Neuron (in vitro differentiated cells): Measurements from ENCODE around the gene NRP2.

Experiments
- H2AFZ ChIP-seq: one replicate; pipeline ENCODE4 v1.6.1; 2013; ENCODE audit warnings: low read depth, mild to moderate bottlenecking, inconsistent platforms, low read length, moderate library complexity
- H3K27me3 ChIP-seq: one replicate; pipeline ENCODE4 v1.6.1; 2013; ENCODE audit warnings: low read length; ENCODE audit not compliant: insufficient read depth
- H3K36me3 ChIP-seq: one replicate; pipeline ENCODE4 v1.6.1; 2013; ENCODE audit warnings: low read length; ENCODE audit not compliant: insufficient read depth
- H3K4me1 ChIP-seq: one replicate; pipeline ENCODE4 v1.6.1; 2013; ENCODE audit warnings: low read length; ENCODE audit not compliant: insufficient read depth
- H3K4me3 ChIP-seq: 2 replicates; pipeline ENCODE4 v1.5.1; 2013; ENCODE audit warnings: mild to moderate bottlenecking, low read length, moderate library complexity
- H3K9me3 ChIP-seq: one replicate; pipeline ENCODE4 v1.6.1; 2013; ENCODE audit warnings: low read length

Gene NRP2

GRCh38 chr2:205766779-205767359 lies 84.6 kb downstream of the NRP2 start:
- Histone ChIP-seq H3K27me3 (no peaks in the 10 kb centered on the region), H3K4me1 (peaks cover 16% of the 10 kb centered on the region), H3K36me3 (peaks cover 10% of the 10 kb centered on the region), H3K4me3 (no peak overlapping the region), H2AFZ (no peak overlapping the region), H3K9me3 (no peaks in the 10 kb centered on the region)

DNA sequence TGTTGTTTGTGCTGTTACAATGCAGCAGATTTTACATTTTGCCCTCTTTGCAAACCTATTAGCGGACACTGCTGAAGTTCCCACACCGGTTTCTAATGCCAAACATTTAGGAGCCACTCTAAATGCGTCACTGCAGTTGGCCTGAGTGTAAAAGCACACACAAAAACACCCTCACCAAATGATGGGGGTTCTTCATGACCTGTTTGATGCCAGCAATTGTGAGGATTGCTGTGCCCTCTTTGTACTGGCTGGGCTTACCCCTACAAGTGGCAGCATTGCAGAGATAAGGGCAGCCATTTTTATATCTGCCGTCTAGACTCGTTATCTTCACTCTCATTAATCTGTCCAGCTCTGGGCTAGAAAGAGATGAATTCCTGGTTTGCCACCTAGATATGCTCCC lies 85.3 kb downstream of the NRP2 start:
- Histone ChIP-seq H3K27me3 (no peaks in the 10 kb centered on the region), H2AFZ (no peak overlapping the region), H3K4me3 (no peak overlapping the region), H3K4me1 (peaks cover 16% of the 10 kb centered on the region), H3K9me3 (no peaks in the 10 kb centered on the region), H3K36me3 (peaks cover 10% of the 10 kb centered on the region)

DNA sequence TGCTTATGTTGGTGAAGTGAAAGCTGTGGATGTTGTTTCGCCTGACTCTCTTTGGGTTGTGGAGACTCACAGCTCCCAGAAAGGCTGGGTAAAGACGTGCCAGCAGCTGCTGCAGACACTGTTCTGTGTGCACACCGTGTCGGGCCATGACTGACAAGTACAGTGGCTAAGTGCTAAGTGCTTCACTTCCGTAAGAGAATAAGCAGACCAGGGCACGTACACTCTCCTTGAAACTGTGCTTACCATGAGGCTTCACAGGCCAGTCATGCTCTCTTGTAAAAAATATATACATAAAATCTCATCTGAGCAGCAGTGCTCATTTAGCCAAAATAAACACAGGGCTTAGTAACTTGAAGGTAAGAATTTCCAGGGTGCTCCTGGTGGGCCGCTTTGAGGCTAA lies 86.0 kb downstream of the NRP2 start:
- Histone ChIP-seq H3K4me1 (peaks cover 16% of the 10 kb centered on the region), H2AFZ (no peak overlapping the region), H3K9me3 (no peaks in the 10 kb centered on the region), H3K4me3 (no peak overlapping the region), H3K27me3 (no peaks in the 10 kb centered on the region), H3K36me3 (peaks cover 10% of the 10 kb centered on the region)

- Histone ChIP-seq H3K4me3 (no peak overlapping the region), H3K4me1 (peaks cover 15% of the 10 kb centered on the region), H3K9me3 (no peaks in the 10 kb centered on the region), H2AFZ (no peak overlapping the region), H3K27me3 (no peaks in the 10 kb centered on the region), H3K36me3 (peaks cover 10% of the 10 kb centered on the region)
Observed at GRCh38 chr2:205768815-205769494, 86.7 kb downstream of the NRP2 start.

GRCh38 chr2:205769495-205769850 lies 87.2 kb downstream of the NRP2 start:
- H2AFZ ChIP-seq: no peak overlapping the region
- peaks cover 10% of the 10 kb centered on the region for H3K36me3 ChIP-seq
- peaks cover 15% of the 10 kb centered on the region for H3K4me1 ChIP-seq
- no peaks in the 10 kb centered on the region for H3K9me3 ChIP-seq
- H3K4me3 ChIP-seq: no peak overlapping the region
- H3K27me3 ChIP-seq: no peaks in the 10 kb centered on the region

DNA sequence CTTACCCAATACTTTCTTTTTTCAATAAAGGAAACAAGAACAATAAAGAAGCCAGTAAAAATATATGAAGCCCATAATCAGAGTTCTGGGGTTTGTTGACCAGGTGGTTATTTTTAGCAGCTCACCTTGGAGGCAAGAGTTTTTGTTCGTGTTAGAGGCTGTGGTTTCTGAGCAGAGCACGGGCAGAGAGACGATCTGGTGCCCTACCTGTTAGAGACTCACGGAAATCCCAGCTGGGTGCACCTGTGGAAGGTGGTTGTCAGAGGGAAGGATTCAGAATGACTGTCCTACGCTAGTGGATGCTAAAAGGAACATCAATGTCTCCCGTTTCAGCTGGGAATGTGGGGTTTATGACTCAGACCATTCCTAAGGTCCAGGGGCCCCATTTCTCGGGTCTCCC lies 87.6 kb downstream of the NRP2 start:
- Histone ChIP-seq H3K4me1 (peaks cover 16% of the 10 kb centered on the region), H3K27me3 (no peaks in the 10 kb centered on the region), H3K9me3 (no peaks in the 10 kb centered on the region), H2AFZ (no peak overlapping the region), H3K36me3 (peaks cover 10% of the 10 kb centered on the region), H3K4me3 (no peak overlapping the region)

GRCh38 chr2:205770577-205770976 lies 88.3 kb downstream of the NRP2 start:
- H2AFZ ChIP-seq: no peak overlapping the region
- no peaks in the 10 kb centered on the region for H3K9me3 ChIP-seq
- H3K4me3 ChIP-seq: no peak overlapping the region
- no peaks in the 10 kb centered on the region for H3K27me3 ChIP-seq
- peaks cover 23% of the 10 kb centered on the region for H3K4me1 ChIP-seq
- peaks cover 10% of the 10 kb centered on the region for H3K36me3 ChIP-seq

DNA sequence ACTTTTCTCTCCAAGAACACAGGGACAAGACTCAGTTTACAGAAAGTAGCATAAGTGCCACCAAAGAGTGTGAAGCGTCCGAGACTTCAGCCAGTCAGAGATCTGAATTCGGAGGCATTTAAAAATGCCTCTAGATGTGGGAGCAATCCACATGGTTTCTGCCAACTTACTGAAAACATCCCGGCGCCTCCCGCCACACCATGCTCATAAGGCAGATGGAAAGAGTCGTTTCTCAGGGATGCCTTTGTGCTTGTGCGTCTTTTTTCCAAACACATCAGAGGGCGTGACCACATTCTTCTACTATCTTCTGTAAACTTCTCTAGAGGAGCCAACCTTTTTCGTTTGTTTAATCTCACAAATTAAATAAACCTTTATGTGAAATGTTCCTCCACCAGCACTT lies 88.7 kb downstream of the NRP2 start:
- no peak overlapping the region for H3K4me3 ChIP-seq
- peaks cover 10% of the 10 kb centered on the region for H3K36me3 ChIP-seq
- no peaks in the 10 kb centered on the region for H3K9me3 ChIP-seq
- H3K27me3 ChIP-seq: no peaks in the 10 kb centered on the region
- H3K4me1 ChIP-seq: peaks cover 24% of the 10 kb centered on the region
- H2AFZ ChIP-seq: no peak overlapping the region

DNA sequence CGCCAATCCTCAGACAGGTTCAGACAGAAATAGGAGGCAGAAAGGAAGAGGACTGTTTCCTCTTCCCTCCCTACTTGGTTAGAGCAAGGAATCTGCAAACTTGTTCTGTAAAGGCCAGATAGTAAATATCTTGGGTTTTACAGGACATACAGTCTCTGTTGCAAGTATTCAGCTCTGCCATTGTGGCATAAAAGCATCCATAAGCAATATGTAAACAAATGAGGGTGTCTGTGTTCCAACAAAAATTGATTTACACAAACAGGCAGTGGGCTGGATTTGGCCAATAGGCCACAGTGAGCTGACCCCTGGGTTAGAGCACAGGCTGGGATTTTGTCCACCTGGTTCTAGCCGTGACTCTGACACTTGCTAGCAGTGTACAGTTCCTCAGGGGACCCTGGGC lies 89.4 kb downstream of the NRP2 start:
- H3K4me1 ChIP-seq: peaks cover 24% of the 10 kb centered on the region
- no peaks in the 10 kb centered on the region for H3K27me3 ChIP-seq
- no peak overlapping the region for H3K4me3 ChIP-seq
- no peaks in the 10 kb centered on the region for H3K9me3 ChIP-seq
- no peak overlapping the region for H2AFZ ChIP-seq
- peaks cover 10% of the 10 kb centered on the region for H3K36me3 ChIP-seq

DNA sequence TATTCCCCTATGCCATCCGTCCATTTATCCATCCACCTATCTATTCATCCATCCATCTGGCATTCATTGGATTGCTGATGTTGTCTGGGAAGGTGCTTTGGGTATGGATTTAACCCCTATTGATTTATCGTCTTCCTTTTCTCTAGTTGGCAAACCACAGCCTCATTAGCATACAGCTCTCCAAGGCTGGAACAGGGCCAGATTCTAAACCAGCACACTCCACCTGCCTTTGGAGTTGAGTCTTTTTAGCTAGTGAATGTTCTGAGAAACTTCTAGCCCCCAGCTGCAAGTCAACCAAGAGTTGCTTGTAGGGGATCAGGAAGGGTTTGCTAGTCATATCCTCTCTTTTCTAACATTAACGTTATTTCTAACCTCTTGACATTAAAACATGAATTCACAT lies 90.7 kb downstream of the NRP2 start:
- no peaks in the 10 kb centered on the region for H3K27me3 ChIP-seq
- no peak overlapping the region for H3K4me3 ChIP-seq
- H2AFZ ChIP-seq: no peak overlapping the region
- H3K36me3 ChIP-seq: peaks cover 10% of the 10 kb centered on the region
- H3K4me1 ChIP-seq: peaks cover 24% of the 10 kb centered on the region
- H3K9me3 ChIP-seq: no peaks in the 10 kb centered on the region

DNA sequence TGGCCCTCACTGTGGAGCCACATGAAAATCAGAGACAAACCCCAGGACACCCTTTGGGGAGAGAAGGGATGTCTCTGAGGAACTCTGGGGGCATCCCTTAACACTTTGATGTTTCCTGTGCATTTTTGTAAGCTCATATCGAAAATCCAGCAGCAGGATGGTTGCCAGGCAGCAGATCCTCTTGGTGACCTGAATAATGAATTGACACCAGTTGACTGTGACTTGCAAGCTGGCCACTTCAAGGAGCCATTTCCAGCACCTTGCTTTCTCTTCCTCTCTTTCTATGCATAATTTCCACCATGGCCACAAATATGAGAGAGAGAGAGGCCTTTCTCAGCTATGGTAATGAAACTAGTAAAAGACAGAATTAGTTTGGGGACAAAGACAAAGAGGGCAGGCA lies 91.7 kb downstream of the NRP2 start:
- Histone ChIP-seq H3K27me3 (no peaks in the 10 kb centered on the region), H3K36me3 (peaks cover 2% of the 10 kb centered on the region), H3K4me3 (no peak overlapping the region), H2AFZ (no peak overlapping the region), H3K9me3 (no peaks in the 10 kb centered on the region), H3K4me1 (peaks cover 24% of the 10 kb centered on the region)

- Histone ChIP-seq H3K36me3 (no peaks in the 10 kb centered on the region), H2AFZ (no peak overlapping the region), H3K4me3 (no peak overlapping the region), H3K4me1 (peaks cover 22% of the 10 kb centered on the region), H3K9me3 (no peaks in the 10 kb centered on the region), H3K27me3 (no peaks in the 10 kb centered on the region)
Observed at GRCh38 chr2:205775097-205775877, 93.0 kb downstream of the NRP2 start.

DNA sequence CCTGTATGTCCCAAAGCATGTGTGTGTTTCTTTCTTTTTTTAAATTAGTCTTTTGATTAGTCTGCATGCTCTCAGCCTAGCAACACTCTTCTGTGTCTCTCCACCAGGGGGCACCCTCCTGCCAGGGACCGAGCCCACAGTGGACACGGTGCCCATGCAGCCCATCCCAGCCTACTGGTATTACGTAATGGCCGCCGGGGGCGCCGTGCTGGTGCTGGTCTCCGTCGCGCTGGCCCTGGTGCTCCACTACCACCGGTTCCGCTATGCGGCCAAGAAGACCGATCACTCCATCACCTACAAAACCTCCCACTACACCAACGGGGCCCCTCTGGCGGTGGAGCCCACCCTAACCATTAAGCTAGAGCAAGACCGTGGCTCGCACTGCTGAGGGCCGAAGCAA lies 93.8 kb downstream of the NRP2 start:
- peaks cover 22% of the 10 kb centered on the region for H3K4me1 ChIP-seq
- no peaks in the 10 kb centered on the region for H3K27me3 ChIP-seq
- H3K4me3 ChIP-seq: no peak overlapping the region
- H3K36me3 ChIP-seq: no peaks in the 10 kb centered on the region
- no peak overlapping the region for H2AFZ ChIP-seq
- no peaks in the 10 kb centered on the region for H3K9me3 ChIP-seq
